ENCODE results near the gene SSUH2.

Gene SSUH2

DNA sequence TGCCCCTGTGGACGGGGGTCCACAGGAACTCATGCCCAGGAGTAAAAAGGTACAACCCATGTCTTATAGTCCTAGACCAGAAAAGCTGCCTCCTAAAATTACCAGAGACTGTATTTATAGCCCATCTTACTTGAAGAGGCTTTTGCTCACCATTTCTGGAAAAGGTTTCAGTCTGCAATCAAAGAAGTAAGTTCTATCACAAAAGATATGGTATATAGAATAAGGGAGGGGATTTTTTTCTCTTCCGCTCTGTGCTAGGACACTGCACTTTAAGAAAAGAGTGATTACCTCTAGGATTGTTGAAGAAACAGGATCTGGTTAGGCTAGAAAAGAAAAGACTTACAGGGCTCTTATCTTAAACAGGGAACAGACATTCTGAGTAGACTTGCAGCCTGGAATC, 2.6 kb downstream of the SSUH2 start:
- no peak overlapping the region for H4K8ac ChIP-seq (ENCODE audit: low read length)
- 89% methylated on average over 2 of the region's 2 CpGs for WGBS

DNA sequence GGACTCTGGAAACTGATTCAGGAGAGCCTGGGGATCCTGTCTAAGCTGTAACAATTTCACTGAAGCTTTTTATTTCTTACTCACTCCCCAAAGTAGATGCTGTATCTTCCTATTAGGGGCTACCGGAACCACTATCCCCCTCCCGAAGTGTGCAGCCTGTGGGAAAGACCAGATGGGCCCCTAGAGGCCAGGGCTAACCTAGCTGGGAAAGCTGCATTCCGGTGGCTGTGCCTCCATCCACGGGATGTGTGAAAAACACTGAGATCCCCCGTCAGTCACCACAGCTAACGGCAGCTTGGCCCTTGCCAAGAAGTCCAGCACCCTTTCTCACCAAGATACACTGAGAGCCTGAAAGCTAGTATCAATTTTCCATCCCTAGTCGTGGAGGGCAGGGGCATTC, 3.1 kb downstream of the SSUH2 start:
- no peak for DNase-seq
- H3K4me3 ChIP-seq (ENCODE audit: insufficient read depth in 1 of 2, low read depth in 1 of 2, low read length in 2 of 2): no peak overlapping the region

More for the DNA sequence above, 2.6 kb downstream of the SSUH2 start:
- H3K4ac ChIP-seq (ENCODE audit: low read depth in 1 of 2, low read length in 2 of 2): no peak overlapping the region
- H3K4me2 ChIP-seq (ENCODE audit: low read length, poor library complexity, severe bottlenecking): no peak overlapping the region
- DNase-seq: no peak
- H3K9ac ChIP-seq (ENCODE audit: low read length): no peak overlapping the region
- no peak overlapping the region for H2AK5ac ChIP-seq (ENCODE audit: low read length, severe bottlenecking)
- no peak overlapping the region for H2BK120ac ChIP-seq (ENCODE audit: low read depth, low read length)
- no peak overlapping the region for H3K4me3 ChIP-seq (ENCODE audit: insufficient read depth in 1 of 2, low read depth in 1 of 2, low read length in 2 of 2)
- H4K91ac ChIP-seq (ENCODE audit: low read length): no peak overlapping the region
- no peak overlapping the region for H3K14ac ChIP-seq (ENCODE audit: low read length in 2 of 2)
- no peak overlapping the region for H3K18ac ChIP-seq (ENCODE audit: low read depth in 1 of 2, low read length in 2 of 2)
- H3K23ac ChIP-seq (ENCODE audit: low read length in 2 of 2): no peak overlapping the region
- H3K36me3 ChIP-seq (ENCODE audit: control insufficient read depth in 1 of 2, insufficient read depth in 2 of 2, low read depth in 1 of 2, low read length in 2 of 2): no peaks in the 10 kb centered on the region
- no peaks in the 10 kb centered on the region for H3K79me1 ChIP-seq (replicated peaks; ENCODE audit: low read length, poor library complexity, severe bottlenecking)
- H3K27ac ChIP-seq (ENCODE audit: low read length, poor library complexity, severe bottlenecking): no peak overlapping the region
- H2BK12ac ChIP-seq (ENCODE audit: low read length in 2 of 2): no peak overlapping the region
- H3K27me3 ChIP-seq (ENCODE audit: control insufficient read depth in 1 of 2, insufficient read depth in 1 of 2, low read length in 2 of 2): peaks cover 36 to 85% of the 10 kb centered on the region in 2 experiments
- H3K9me3 ChIP-seq (ENCODE audit: control insufficient read depth, low read length): no peaks in the 10 kb centered on the region
- H2BK5ac ChIP-seq (ENCODE audit: low read depth, low read length, poor library complexity, severe bottlenecking): no peak overlapping the region
- peaks cover 4% of the 10 kb centered on the region for H3K4me1 ChIP-seq (ENCODE audit: control insufficient read depth, insufficient read depth, low read depth, low read length)
- no peak overlapping the region for H2AFZ ChIP-seq (ENCODE audit: low read depth, low read length)
- no peak overlapping the region for H2BK15ac ChIP-seq (ENCODE audit: low read depth, poor library complexity, severe bottlenecking)

DNA sequence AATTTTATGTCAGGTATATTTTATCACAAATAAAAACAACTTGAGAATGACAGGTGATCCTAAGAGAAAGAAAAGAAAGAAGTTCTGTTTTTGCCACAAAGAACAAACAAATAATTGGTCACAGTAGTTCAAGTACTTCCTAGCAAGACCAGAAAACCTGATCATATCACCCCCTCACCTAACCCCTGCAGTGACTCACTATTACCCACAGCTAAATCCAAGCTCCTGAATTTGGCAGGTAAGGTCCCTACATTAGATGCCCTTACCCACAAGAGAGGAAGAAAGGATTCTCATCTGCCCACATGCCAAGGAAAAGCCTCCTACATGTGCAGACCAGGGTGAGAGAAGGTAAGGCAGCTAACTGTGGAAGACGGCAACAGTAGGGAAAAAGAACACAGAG, 4.4 kb downstream of the SSUH2 start:
- 94% methylated on average over 1 of the region's 1 CpG for WGBS
- no peak overlapping the region for H4K91ac ChIP-seq (ENCODE audit: low read length)
- H4K8ac ChIP-seq (ENCODE audit: low read length): no peak overlapping the region
- peaks cover 7% of the 10 kb centered on the region for H3K9me3 ChIP-seq (ENCODE audit: control insufficient read depth, low read length)
- H3K9ac ChIP-seq (ENCODE audit: low read length): no peak overlapping the region
- H3K4me1 ChIP-seq (ENCODE audit: control insufficient read depth, insufficient read depth, low read depth, low read length): no peaks in the 10 kb centered on the region
- no peak for DNase-seq
- no peak overlapping the region for H2BK120ac ChIP-seq (ENCODE audit: low read depth, low read length)
- no peak overlapping the region for H3K14ac ChIP-seq (ENCODE audit: low read length in 2 of 2)
- H2BK15ac ChIP-seq (ENCODE audit: low read depth, poor library complexity, severe bottlenecking): no peak overlapping the region
- no peak overlapping the region for H3K23ac ChIP-seq (ENCODE audit: low read length in 2 of 2)
- H3K4me2 ChIP-seq (ENCODE audit: low read length, poor library complexity, severe bottlenecking): no peak overlapping the region
- H2AFZ ChIP-seq (ENCODE audit: low read depth, low read length): no peak overlapping the region
- no peak overlapping the region for H3K4me3 ChIP-seq (ENCODE audit: insufficient read depth in 1 of 2, low read depth in 1 of 2, low read length in 2 of 2)
- H2BK12ac ChIP-seq (ENCODE audit: low read length in 2 of 2): no peak overlapping the region
- H3K36me3 ChIP-seq (ENCODE audit: control insufficient read depth in 1 of 2, insufficient read depth in 2 of 2, low read depth in 1 of 2, low read length in 2 of 2): no peaks in the 10 kb centered on the region
- H2BK5ac ChIP-seq (ENCODE audit: low read depth, low read length, poor library complexity, severe bottlenecking): no peak overlapping the region
- no peaks in the 10 kb centered on the region for H3K79me1 ChIP-seq (replicated peaks; ENCODE audit: low read length, poor library complexity, severe bottlenecking)
- no peak overlapping the region for H3K27ac ChIP-seq (ENCODE audit: low read length, poor library complexity, severe bottlenecking)
- H2AK5ac ChIP-seq (ENCODE audit: low read length, severe bottlenecking): no peak overlapping the region
- no peak overlapping the region for H3K18ac ChIP-seq (ENCODE audit: low read depth in 1 of 2, low read length in 2 of 2)
- H3K27me3 ChIP-seq (ENCODE audit: control insufficient read depth in 1 of 2, insufficient read depth in 1 of 2, low read length in 2 of 2): peaks cover 39 to 82% of the 10 kb centered on the region in 2 experiments
- no peak overlapping the region for H3K4ac ChIP-seq (ENCODE audit: low read depth in 1 of 2, low read length in 2 of 2)

More for the DNA sequence above, 3.1 kb downstream of the SSUH2 start:
- Histone ChIP-seq H3K27me3 (ENCODE audit: control insufficient read depth in 1 of 2, insufficient read depth in 1 of 2, low read length in 2 of 2) (peaks cover 33 to 88% of the 10 kb centered on the region in 2 experiments), H4K8ac (ENCODE audit: low read length) (no peak overlapping the region), H2BK120ac (ENCODE audit: low read depth, low read length) (no peak overlapping the region), H2BK5ac (ENCODE audit: low read depth, low read length, poor library complexity, severe bottlenecking) (no peak overlapping the region), H3K4me2 (ENCODE audit: low read length, poor library complexity, severe bottlenecking) (no peak overlapping the region), H3K79me1 (replicated peaks; ENCODE audit: low read length, poor library complexity, severe bottlenecking) (no peaks in the 10 kb centered on the region), H2AFZ (ENCODE audit: low read depth, low read length) (no peak overlapping the region), H2BK15ac (ENCODE audit: low read depth, poor library complexity, severe bottlenecking) (no peak overlapping the region), H3K4me1 (ENCODE audit: control insufficient read depth, insufficient read depth, low read depth, low read length) (peaks cover 4% of the 10 kb centered on the region), H3K18ac (ENCODE audit: low read depth in 1 of 2, low read length in 2 of 2) (no peak overlapping the region), H3K36me3 (ENCODE audit: control insufficient read depth in 1 of 2, insufficient read depth in 2 of 2, low read depth in 1 of 2, low read length in 2 of 2) (no peaks in the 10 kb centered on the region), H2BK12ac (ENCODE audit: low read length in 2 of 2) (no peak overlapping the region), H3K4ac (ENCODE audit: low read depth in 1 of 2, low read length in 2 of 2) (no peak overlapping the region), H3K14ac (ENCODE audit: low read length in 2 of 2) (no peak overlapping the region), H2AK5ac (ENCODE audit: low read length, severe bottlenecking) (no peak overlapping the region), H4K91ac (ENCODE audit: low read length) (no peak overlapping the region), H3K9ac (ENCODE audit: low read length) (no peak overlapping the region), H3K23ac (ENCODE audit: low read length in 2 of 2) (no peak overlapping the region), H3K9me3 (ENCODE audit: control insufficient read depth, low read length) (peaks cover 3% of the 10 kb centered on the region), H3K27ac (ENCODE audit: low read length, poor library complexity, severe bottlenecking) (no peak overlapping the region)
- 80% methylated on average over 7 of the region's 7 CpGs for WGBS

DNA sequence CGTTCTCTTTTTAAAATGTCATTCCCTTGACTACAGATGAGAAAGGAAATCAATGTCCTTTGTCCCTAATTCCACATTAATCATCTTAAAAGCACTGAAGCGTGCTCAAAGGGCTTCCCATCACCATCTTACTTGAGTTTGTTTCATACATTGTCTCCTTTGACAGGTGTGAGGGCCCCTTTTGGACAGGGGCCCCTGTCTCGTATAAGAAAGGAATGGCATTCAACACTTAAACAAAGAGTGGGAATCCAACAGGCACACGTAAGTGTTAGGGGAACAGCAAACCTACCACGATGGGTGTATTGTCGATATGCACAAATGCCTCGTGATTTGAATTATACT, 5.0 kb downstream of the SSUH2 start:
- Histone ChIP-seq H2BK12ac (ENCODE audit: low read length in 2 of 2) (no peak overlapping the region), H3K23ac (ENCODE audit: low read length in 2 of 2) (no peak overlapping the region), H3K36me3 (ENCODE audit: control insufficient read depth in 1 of 2, insufficient read depth in 2 of 2, low read depth in 1 of 2, low read length in 2 of 2) (no peaks in the 10 kb centered on the region), H3K9ac (ENCODE audit: low read length) (no peak overlapping the region), H3K4me2 (ENCODE audit: low read length, poor library complexity, severe bottlenecking) (no peak overlapping the region), H4K8ac (ENCODE audit: low read length) (no peak overlapping the region), H3K9me3 (ENCODE audit: control insufficient read depth, low read length) (peaks cover 7% of the 10 kb centered on the region), H2BK15ac (ENCODE audit: low read depth, poor library complexity, severe bottlenecking) (no peak overlapping the region), H3K4ac (ENCODE audit: low read depth in 1 of 2, low read length in 2 of 2) (no peak overlapping the region), H3K18ac (ENCODE audit: low read depth in 1 of 2, low read length in 2 of 2) (no peak overlapping the region), H2BK5ac (ENCODE audit: low read depth, low read length, poor library complexity, severe bottlenecking) (no peak overlapping the region), H3K4me1 (ENCODE audit: control insufficient read depth, insufficient read depth, low read depth, low read length) (no peaks in the 10 kb centered on the region), H4K91ac (ENCODE audit: low read length) (no peak overlapping the region), H2AFZ (ENCODE audit: low read depth, low read length) (no peak overlapping the region), H3K4me3 (ENCODE audit: insufficient read depth in 1 of 2, low read depth in 1 of 2, low read length in 2 of 2) (no peak overlapping the region), H3K14ac (ENCODE audit: low read length in 2 of 2) (no peak overlapping the region), H2AK5ac (ENCODE audit: low read length, severe bottlenecking) (no peak overlapping the region), H3K27ac (ENCODE audit: low read length, poor library complexity, severe bottlenecking) (no peak overlapping the region), H3K79me1 (replicated peaks; ENCODE audit: low read length, poor library complexity, severe bottlenecking) (no peaks in the 10 kb centered on the region), H2BK120ac (ENCODE audit: low read depth, low read length) (no peak overlapping the region), H3K27me3 (ENCODE audit: control insufficient read depth in 1 of 2, insufficient read depth in 1 of 2, low read length in 2 of 2) (peaks cover 35 to 82% of the 10 kb centered on the region in 2 experiments)
- WGBS: 88% methylated on average over 7 of the region's 7 CpGs
- DNase-seq: no peak

Measured in mesenchymal stem cell (in vitro differentiated cells and primary cell).